DOHH2 (cell line): ENCODE measurements around the gene ZNF324B.

Experiments used
- H3F3A ChIP-seq: fragments of 200-600 bp; sonication (generic), shearing (Covaris generic); 2 replicates; pipeline ENCODE4 v1.6.0; 2016; ENCODE audit warnings: antibody characterized with exemption, mild to moderate bottlenecking; ENCODE audit not compliant: control insufficient read depth, insufficient read depth
- H3K27ac ChIP-seq: fragments of 200-600 bp; sonication (generic); 2 replicates; pipeline ENCODE4 v1.5.1; 2014; ENCODE audit warnings: low read depth, mild to moderate bottlenecking, low read length, moderate library complexity
- H3K27me3 ChIP-seq: fragments of 200-600 bp; sonication (generic); 2 replicates; pipeline ENCODE4 v1.6.1; 2014; ENCODE audit warnings: mild to moderate bottlenecking, low read length, mixed read lengths; ENCODE audit not compliant: control insufficient read depth
- H3K36me3 ChIP-seq: fragments of 200-600 bp; sonication (generic); 2 replicates; pipeline ENCODE4 v1.6.1; 2014; ENCODE audit warnings: mild to moderate bottlenecking, low read length, moderate library complexity, mixed read lengths; ENCODE audit not compliant: control insufficient read depth
- H3K4me1 ChIP-seq: fragments of 200-600 bp; sonication (generic); 2 replicates; pipeline ENCODE4 v1.6.1; 2014; ENCODE audit warnings: mild to moderate bottlenecking, low read length, mixed read lengths; ENCODE audit not compliant: control insufficient read depth
- H3K4me2 ChIP-seq: fragments of 200-600 bp; sonication (generic); 2 replicates; pipeline ENCODE4 v1.6.0; 2014; ENCODE audit warnings: mild to moderate bottlenecking, low read length, moderate library complexity
- H3K4me3 ChIP-seq: fragments of 200-600 bp; sonication (generic); 2 replicates; pipeline ENCODE4 v1.5.1; 2014; ENCODE audit warnings: mild to moderate bottlenecking, low read length, mixed read lengths
- H3K79me2 ChIP-seq: fragments of 200-600 bp; sonication (generic); 2 replicates; pipeline ENCODE4 v1.6.1; 2014; ENCODE audit warnings: mild to moderate bottlenecking, low read length, mixed read lengths; ENCODE audit not compliant: control insufficient read depth
- H3K9me2 ChIP-seq: fragments of 200-600 bp; sonication (generic); replicated peaks from 2 replicates; pipeline ENCODE4 v1.6.1; 2014; ENCODE audit warnings: mild to moderate bottlenecking, low read length, mixed read lengths; ENCODE audit not compliant: control insufficient read depth
- H3K9me3 ChIP-seq: fragments of 200-600 bp; sonication (generic); 2 replicates; pipeline ENCODE4 v1.6.1; 2014; ENCODE audit warnings: antibody characterized with exemption, low read length, mixed read lengths; ENCODE audit not compliant: control insufficient read depth, insufficient read depth
- H4K20me1 ChIP-seq: fragments of 200-600 bp; sonication (generic); 2 replicates; pipeline ENCODE4 v1.6.0; 2014; ENCODE audit warnings: low read depth, mild to moderate bottlenecking, antibody characterized with exemption, low read length, moderate library complexity; ENCODE audit not compliant: control insufficient read depth, insufficient read depth
- EZH2phosphoT487 ChIP-seq: fragments of 200-600 bp; sonication (generic); IDR thresholded peaks from 2 replicates; pipeline ENCODE4 v1.6.1; 2017; ENCODE audit warnings: borderline replicate concordance, mild to moderate bottlenecking, antibody characterized with exemption, low read length, moderate library complexity, mixed read lengths
- TF ChIP-seq, protein P1 (sequence below): fragments of 200-600 bp; sonication (generic); IDR thresholded peaks from one replicate; pipeline ENCODE4 v1.5.1; 2014; ENCODE audit warnings: antibody characterized with exemption, mild to moderate bottlenecking, low read depth, low read length; ENCODE audit not compliant: poor library complexity, severe bottlenecking

Gene ZNF324B

DNA sequence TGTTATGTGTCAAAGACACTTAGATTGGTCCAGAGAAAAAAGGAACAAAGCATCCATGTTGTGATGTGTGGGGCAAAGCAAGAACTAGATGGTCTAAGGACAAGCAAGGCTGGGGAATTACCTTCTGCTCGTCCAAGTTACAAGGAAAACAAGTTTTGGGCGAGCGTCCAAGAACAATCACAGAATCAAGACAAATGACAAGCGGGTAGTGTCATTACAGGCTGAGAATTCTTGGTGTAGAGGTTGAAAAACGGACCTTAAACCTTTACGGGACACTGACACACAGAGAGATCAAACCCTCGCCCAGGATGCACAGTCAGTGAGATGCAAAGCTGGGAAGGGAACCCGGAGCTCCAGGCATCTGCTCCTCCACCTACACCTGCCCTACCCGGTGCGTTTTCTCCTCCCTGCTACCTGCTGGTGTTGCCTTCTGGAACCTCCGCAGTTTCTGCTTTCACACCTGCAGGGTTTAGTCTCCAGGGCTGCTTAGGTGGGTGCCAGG is 515 bp upstream of the ZNF324B start:
- H3K9me2 ChIP-seq = no peaks in the 10 kb centered on the region
- H3K79me2 ChIP-seq = peaks cover 6% of the 10 kb centered on the region
- H3K4me3 ChIP-seq = peak overlapping the region; percentile 87
- no peaks in the 10 kb centered on the region for H4K20me1 ChIP-seq
- H3K27me3 ChIP-seq = peaks cover 7% of the 10 kb centered on the region
- peak overlapping the region; percentile 97 for H3K4me2 ChIP-seq
- TF ChIP-seq EZH2phosphoT487 = no peak
- TF ChIP-seq, protein P1, sequence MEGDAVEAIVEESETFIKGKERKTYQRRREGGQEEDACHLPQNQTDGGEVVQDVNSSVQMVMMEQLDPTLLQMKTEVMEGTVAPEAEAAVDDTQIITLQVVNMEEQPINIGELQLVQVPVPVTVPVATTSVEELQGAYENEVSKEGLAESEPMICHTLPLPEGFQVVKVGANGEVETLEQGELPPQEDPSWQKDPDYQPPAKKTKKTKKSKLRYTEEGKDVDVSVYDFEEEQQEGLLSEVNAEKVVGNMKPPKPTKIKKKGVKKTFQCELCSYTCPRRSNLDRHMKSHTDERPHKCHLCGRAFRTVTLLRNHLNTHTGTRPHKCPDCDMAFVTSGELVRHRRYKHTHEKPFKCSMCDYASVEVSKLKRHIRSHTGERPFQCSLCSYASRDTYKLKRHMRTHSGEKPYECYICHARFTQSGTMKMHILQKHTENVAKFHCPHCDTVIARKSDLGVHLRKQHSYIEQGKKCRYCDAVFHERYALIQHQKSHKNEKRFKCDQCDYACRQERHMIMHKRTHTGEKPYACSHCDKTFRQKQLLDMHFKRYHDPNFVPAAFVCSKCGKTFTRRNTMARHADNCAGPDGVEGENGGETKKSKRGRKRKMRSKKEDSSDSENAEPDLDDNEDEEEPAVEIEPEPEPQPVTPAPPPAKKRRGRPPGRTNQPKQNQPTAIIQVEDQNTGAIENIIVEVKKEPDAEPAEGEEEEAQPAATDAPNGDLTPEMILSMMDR = no peak
- H3K36me3 ChIP-seq = peaks cover 12% of the 10 kb centered on the region
- H3F3A ChIP-seq = no peaks in the 10 kb centered on the region
- peaks cover 14% of the 10 kb centered on the region for H3K4me1 ChIP-seq
- H3K9me3 ChIP-seq = peaks cover 23% of the 10 kb centered on the region
- H3K27ac ChIP-seq = no peak overlapping the region

DNA sequence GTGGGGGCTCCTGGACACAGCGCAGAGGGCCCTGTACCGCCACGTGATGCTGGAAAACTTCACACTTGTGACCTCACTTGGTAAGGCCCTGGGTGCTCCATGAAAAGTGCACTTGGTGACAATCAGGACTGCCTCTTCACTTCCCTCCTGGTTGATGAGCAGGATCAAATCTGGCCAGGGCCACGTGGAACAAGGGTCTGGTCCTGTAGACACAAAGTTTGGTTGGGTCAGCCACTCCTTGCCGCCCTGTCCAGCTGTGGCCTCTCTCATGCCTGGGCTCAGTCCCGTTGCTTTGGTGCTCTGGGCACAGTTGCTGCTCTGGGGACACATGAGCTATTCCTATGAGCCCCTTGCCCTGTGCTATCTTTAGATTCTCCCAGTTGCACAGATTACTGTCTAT is 2.3 kb downstream of the ZNF324B start:
- Histone ChIP-seq H3K27me3 (peaks cover 7% of the 10 kb centered on the region), H3K4me3 (no peak overlapping the region), H3F3A (no peaks in the 10 kb centered on the region), H3K9me3 (peaks cover 17% of the 10 kb centered on the region), H3K9me2 (no peaks in the 10 kb centered on the region), H4K20me1 (no peaks in the 10 kb centered on the region), H3K4me1 (peaks cover 14% of the 10 kb centered on the region), H3K27ac (no peak overlapping the region), H3K79me2 (peaks cover 6% of the 10 kb centered on the region), H3K4me2 (no peak overlapping the region), H3K36me3 (peaks cover 23% of the 10 kb centered on the region)
- TF ChIP-seq, protein P1 = no peak
- no peak for TF ChIP-seq EZH2phosphoT487

DNA sequence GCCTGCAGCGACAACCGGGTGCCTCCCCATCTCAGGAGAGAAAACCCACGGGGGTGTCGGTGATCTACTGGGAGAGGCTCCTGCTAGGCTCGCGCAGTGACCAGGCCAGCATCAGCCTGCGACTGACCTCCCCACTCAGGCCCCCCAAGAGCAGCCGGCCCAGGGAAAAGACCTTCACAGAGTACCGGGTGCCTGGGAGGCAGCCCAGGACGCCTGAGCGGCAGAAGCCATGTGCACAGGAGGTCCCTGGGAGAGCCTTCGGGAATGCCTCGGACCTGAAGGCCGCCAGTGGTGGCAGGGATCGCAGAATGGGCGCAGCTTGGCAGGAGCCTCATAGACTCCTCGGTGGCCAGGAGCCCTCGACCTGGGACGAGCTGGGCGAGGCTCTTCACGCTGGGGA is 3.9 kb downstream of the ZNF324B start:
- Histone ChIP-seq H3K9me2 (no peaks in the 10 kb centered on the region), H3K27ac (no peak overlapping the region), H3K4me3 (no peak overlapping the region), H3F3A (no peaks in the 10 kb centered on the region), H3K9me3 (0 out of 2 replicates have a peak, but pooled peaks cover 3% of the 10 kb centered on the region), H4K20me1 (no peaks in the 10 kb centered on the region), H3K4me2 (no peak overlapping the region), H3K79me2 (peaks cover 6% of the 10 kb centered on the region), H3K4me1 (peaks cover 14% of the 10 kb centered on the region), H3K36me3 (peaks cover 23% of the 10 kb centered on the region), H3K27me3 (peaks cover 7% of the 10 kb centered on the region)
- TF ChIP-seq, protein P1 = no peak
- TF ChIP-seq EZH2phosphoT487 = no peak
